OCI-LY7 (cell line): Measurements from ENCODE around the gene SAMD10. TPM values are rescaled to one million over a fixed set of nuclear protein-coding genes. Genes with fewer than 3 reads are reported as not detected.
A peak's percentile ranks its signal among the peaks of the same experiment; 100 is the strongest.

Experiments
- Bru-seq: library from RNA; stranded (reverse); fragments of 400-500 nt; gene quantifications from one replicate; lab custom pipeline; 2021; lab: Mats Ljungman, UMichigan
- BruChase-seq, 2 experiments: library from RNA; stranded (reverse); fragments of 400-500 nt; gene quantifications; one replicate each; lab custom pipeline; 2021; lab: Mats Ljungman, UMichigan
- BruUV-seq: library from RNA; stranded (reverse); fragments of 400-500 nt; replicated peaks from 2 replicates; lab custom pipeline; 2021; lab: Mats Ljungman, UMichigan
- CTCF ChIA-PET: fragments of 300-600 bp; sonication (Branson Sonifier 250); formaldehyde crosslinking; loops from one replicate; lab custom pipeline; 2022; ENCODE audit warnings: antibody characterized with exemption; ENCODE audit not compliant: unreplicated experiment; lab: Charles Lee
- POLR2A ChIA-PET: fragments of 300-600 bp; sonication (Branson Sonifier 250); formaldehyde crosslinking; loops from one replicate; lab custom pipeline; 2022; ENCODE audit warnings: antibody characterized with exemption; lab: Charles Lee
- DNase-seq: peaks from one replicate; pipeline ENCODE4 v3.0.0-alpha.2; 2015; ENCODE audit warnings: low spot score
- H2AFZ ChIP-seq: fragments of 200-600 bp; sonication (generic), shearing (Covaris generic); 2 replicates; pipeline ENCODE4 v1.6.1; 2014; ENCODE audit warnings: mild to moderate bottlenecking, antibody characterized with exemption, low read length, moderate library complexity
- H3K27ac ChIP-seq: fragments of 200-600 bp; sonication (generic); 2 replicates; pipeline ENCODE4 v1.5.1; 2014; ENCODE audit warnings: mixed run types, low read depth, mild to moderate bottlenecking, moderate library complexity, low read length, inconsistent platforms; ENCODE audit not compliant: poor library complexity, severe bottlenecking
- H3K36me3 ChIP-seq: fragments of 200-600 bp; sonication (generic); 2 replicates; pipeline ENCODE4 v1.6.1; 2014; ENCODE audit warnings: mild to moderate bottlenecking, antibody characterized with exemption, low read length, moderate library complexity, mixed read lengths; ENCODE audit not compliant: insufficient read depth
- H3K4me1 ChIP-seq: fragments of 200-600 bp; sonication (generic); 2 replicates; pipeline ENCODE4 v1.5.1; 2014; ENCODE audit warnings: mild to moderate bottlenecking, low read length; ENCODE audit not compliant: insufficient read depth, poor library complexity, severe bottlenecking
- H3K4me2 ChIP-seq: fragments of 200-600 bp; sonication (generic); 2 replicates; pipeline ENCODE4 v1.6.1; 2014; ENCODE audit warnings: mild to moderate bottlenecking, low read length
- H3K4me3 ChIP-seq: fragments of 200-600 bp; sonication (generic); 2 replicates; pipeline ENCODE4 v1.5.1; 2014; ENCODE audit warnings: mild to moderate bottlenecking, low read depth, low read length; ENCODE audit not compliant: poor library complexity, severe bottlenecking
- H3K79me2 ChIP-seq: fragments of 200-600 bp; sonication (generic); 2 replicates; pipeline ENCODE4 v1.6.1; 2016; ENCODE audit warnings: low read depth, mild to moderate bottlenecking, low read length, moderate library complexity, mixed read lengths; ENCODE audit not compliant: insufficient read depth
- H3K9me2 ChIP-seq: fragments of 200-600 bp; sonication (generic); 2 replicates; pipeline ENCODE4 v1.6.1; 2016; ENCODE audit warnings: mild to moderate bottlenecking, low read length, mixed read lengths; ENCODE audit not compliant: insufficient read depth
- H3K9me3 ChIP-seq: fragments of 200-600 bp; sonication (generic); 2 replicates; pipeline ENCODE4 v1.6.1; 2014; ENCODE audit warnings: mild to moderate bottlenecking, mixed run types, low read length, mixed read lengths
- H4K20me1 ChIP-seq: fragments of 200-600 bp; sonication (generic); 2 replicates; pipeline ENCODE4 v1.6.1; 2014; ENCODE audit warnings: mild to moderate bottlenecking, antibody characterized with exemption, low read length, moderate library complexity, mixed read lengths; ENCODE audit not compliant: insufficient read depth
- EZH2phosphoT487 ChIP-seq: fragments of 200-600 bp; sonication (generic); IDR thresholded peaks from 2 replicates; pipeline ENCODE4 v1.6.1; 2018; ENCODE audit warnings: low read depth, borderline replicate concordance, mild to moderate bottlenecking, mixed run types, antibody characterized with exemption, low read length, moderate library complexity, mixed read lengths
- intact Hi-C: fragments of 100-400 bp; cut with micrococcal nuclease; formaldehyde crosslinking; loops from one replicate; pipeline ENCODE4 v1.10.0; 2022; ENCODE audit not compliant: unreplicated experiment
- long read RNA-seq: library from polyadenylated mRNA; stranded (forward); transcript quantifications from one replicate; pipeline ENCODE4 v2.0.0, GENCODE V29; 2022
- total RNA-seq, 2 experiments: library from RNA; depleted of rRNA in 1 of 2; stranded (reverse); fragments of >200 nt in 1 of 2; shearing (Covaris generic) in 1 of 2; gene quantifications; 2 replicates each; pipeline ENCODE4 v1.2.3, GENCODE V29; 2014 to 2022
- TF ChIP-seq, protein P1 (sequence below): fragments of 200-600 bp; sonication (generic); conservative IDR thresholded peaks from 2 replicates; pipeline ENCODE4 v1.5.1; 2014; ENCODE audit warnings: mild to moderate bottlenecking, antibody characterized with exemption, low read length, moderate library complexity, mixed read lengths

The SAMD10 gene
- total RNA-seq (2014; rRNA removed; shearing (Covaris generic)) (3.1 and 12.0 TPM in 2 replicates), total RNA-seq (2022) (11.9 and 13.3 TPM in 2 replicates), Bru-seq, nascent RNA (percentile 38 among the genes with signal in this experiment), BruChase-seq, experiment 1, labeled RNA remaining after a 6-hour chase (percentile 52 among the genes with signal in this experiment), BruChase-seq, experiment 2, labeled RNA remaining after a 2-hour chase (percentile 52 among the genes with signal in this experiment)
- long read RNA-seq, transcript SAMD10-201 (5 exons, 2,181 nt): major isoform, 8 of 21 reads
- long read RNA-seq, partial matches to known transcripts: 9 of 21 reads
- long read RNA-seq, other reads (novel, unspliced or antisense): 4 of 21 reads

GRCh38 chr20:63979557-63980316, at the start of gene SAMD10:
Gene SAMD10 (minus strand): TSS chr20:63979642. CDS start chr20:63979467, 175 bp downstream.
- Histone ChIP-seq H3K4me2 (peak within 1 kb of the TSS; percentile 96), H3K4me3 (peak within 1 kb of the TSS; percentile 82), H3K9me2 (no peaks in the 10 kb centered on the region), H3K9me3 (no peaks in the 10 kb centered on the region), H2AFZ (peak within 1 kb of the TSS; percentile 50), H4K20me1 (no peaks in the 10 kb centered on the region), H3K36me3 (peaks cover 27% of the 10 kb centered on the region), H3K27ac (peak within 1 kb of the TSS; percentile 89), H3K4me1 (peaks cover 35% of the 10 kb centered on the region), H3K79me2 (peaks cover 14% of the 10 kb centered on the region)
- intact Hi-C loops: loop anchor here (1.0 to 10.0 kb wide), 3 partner anchors 98 to 355 kb away; partner anchors contain the start of genes GMEB2 and RGS19
- DNase-seq: peak; percentile 73
- ChIA-PET CTCF (interaction anchor here (0.9 to 1.2 kb wide), 3 partner anchors 81 to 140 kb away, joined by 3 to 4 read pairs (median 3); no protein-coding TSS in a partner anchor), POLR2A (interaction anchor here (1.3 kb wide), 1 partner anchor 23 kb away, joined by 4 read pairs; no protein-coding TSS in a partner anchor)
- no TSS peak for BruUV-seq
- TF ChIP-seq EZH2phosphoT487: no peak
- TF ChIP-seq, protein P1, sequence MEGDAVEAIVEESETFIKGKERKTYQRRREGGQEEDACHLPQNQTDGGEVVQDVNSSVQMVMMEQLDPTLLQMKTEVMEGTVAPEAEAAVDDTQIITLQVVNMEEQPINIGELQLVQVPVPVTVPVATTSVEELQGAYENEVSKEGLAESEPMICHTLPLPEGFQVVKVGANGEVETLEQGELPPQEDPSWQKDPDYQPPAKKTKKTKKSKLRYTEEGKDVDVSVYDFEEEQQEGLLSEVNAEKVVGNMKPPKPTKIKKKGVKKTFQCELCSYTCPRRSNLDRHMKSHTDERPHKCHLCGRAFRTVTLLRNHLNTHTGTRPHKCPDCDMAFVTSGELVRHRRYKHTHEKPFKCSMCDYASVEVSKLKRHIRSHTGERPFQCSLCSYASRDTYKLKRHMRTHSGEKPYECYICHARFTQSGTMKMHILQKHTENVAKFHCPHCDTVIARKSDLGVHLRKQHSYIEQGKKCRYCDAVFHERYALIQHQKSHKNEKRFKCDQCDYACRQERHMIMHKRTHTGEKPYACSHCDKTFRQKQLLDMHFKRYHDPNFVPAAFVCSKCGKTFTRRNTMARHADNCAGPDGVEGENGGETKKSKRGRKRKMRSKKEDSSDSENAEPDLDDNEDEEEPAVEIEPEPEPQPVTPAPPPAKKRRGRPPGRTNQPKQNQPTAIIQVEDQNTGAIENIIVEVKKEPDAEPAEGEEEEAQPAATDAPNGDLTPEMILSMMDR: 0 out of 2 replicates have a peak, but pooled peaks have one; percentile 16

DNA sequence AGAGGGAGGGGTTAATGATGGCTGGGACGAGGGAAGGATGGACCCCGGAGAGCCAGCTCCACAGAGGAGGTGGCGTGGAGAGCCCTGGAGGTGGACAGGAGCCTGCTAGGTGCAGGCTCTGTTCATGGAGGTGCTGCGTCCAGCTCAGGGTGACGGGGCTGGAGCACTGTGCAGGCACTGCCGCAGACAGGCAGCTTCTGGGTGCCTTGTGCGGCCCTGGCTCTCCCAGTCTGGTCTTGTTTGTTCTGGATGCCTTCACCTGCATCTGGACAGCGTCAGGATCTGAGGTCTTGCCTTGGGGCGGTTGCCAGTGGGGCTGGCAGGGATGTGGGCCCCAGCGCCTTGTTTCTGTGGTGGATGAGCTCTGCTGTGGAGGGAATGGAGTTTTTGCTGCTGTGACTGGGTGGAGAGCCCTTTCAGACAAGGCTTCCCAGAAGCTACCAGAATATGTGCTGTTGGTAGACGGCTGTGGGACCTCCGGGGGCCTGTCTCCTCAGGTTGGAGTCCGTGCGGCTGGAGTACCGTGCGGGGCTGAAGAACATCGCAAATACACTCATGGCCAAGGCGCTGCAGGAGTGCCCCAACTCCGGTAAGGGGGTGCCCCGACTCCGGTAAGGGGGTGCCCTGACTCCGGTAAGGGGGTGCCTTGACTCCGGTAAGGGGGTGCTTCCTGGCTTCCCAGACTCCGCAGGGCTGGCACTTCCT, 48.7 kb upstream of the SAMD10 start:
- Histone ChIP-seq H3K27ac (no peak overlapping the region), H3K9me2 (no peaks in the 10 kb centered on the region), H3K4me2 (no peak overlapping the region), H4K20me1 (no peaks in the 10 kb centered on the region), H3K4me3 (no peak overlapping the region), H3K9me3 (no peaks in the 10 kb centered on the region), H3K4me1 (no peaks in the 10 kb centered on the region), H3K36me3 (peaks cover 94% of the 10 kb centered on the region), H3K79me2 (no peaks in the 10 kb centered on the region), H2AFZ (no peak overlapping the region)
- CTCF ChIA-PET: no interaction called here
- BruUV-seq: no TSS peak
- POLR2A ChIA-PET: no interaction called here
- TF ChIP-seq, protein P1: no peak
- TF ChIP-seq EZH2phosphoT487: no peak
- intact Hi-C loops: no loop called here
- DNase-seq: no peak
